Fibroblast of villous mesenchyme (primary cell): Measurements from ENCODE around the gene COX19. TPM values are rescaled to one million over a fixed set of nuclear protein-coding genes. Genes with fewer than 3 reads are reported as not detected.

ENCODE experiments used
- DNase-seq: peaks from one replicate; pipeline ENCODE4 v3.0.0-alpha.2; 2010; ENCODE audit warnings: low read depth
- H3K4me3 ChIP-seq: 2 replicates; pipeline ENCODE4 v1.5.1; 2011; ENCODE audit warnings: low read depth, mild to moderate bottlenecking, low read length
- total RNA-seq: library from RNA; depleted of rRNA; stranded (reverse); fragments of >200 nt; gene quantifications from 2 replicates; pipeline ENCODE4 v1.2.3, GENCODE V29; 2012
- TF ChIP-seq, protein P1 (sequence below): IDR thresholded peaks from 2 replicates; pipeline ENCODE4 v1.5.1; 2012; ENCODE audit warnings: low read depth, mild to moderate bottlenecking, low read length; ENCODE audit not compliant: insufficient read depth

COX19 gene
- total RNA-seq, 1 donor: 8.2 TPM

DNA sequence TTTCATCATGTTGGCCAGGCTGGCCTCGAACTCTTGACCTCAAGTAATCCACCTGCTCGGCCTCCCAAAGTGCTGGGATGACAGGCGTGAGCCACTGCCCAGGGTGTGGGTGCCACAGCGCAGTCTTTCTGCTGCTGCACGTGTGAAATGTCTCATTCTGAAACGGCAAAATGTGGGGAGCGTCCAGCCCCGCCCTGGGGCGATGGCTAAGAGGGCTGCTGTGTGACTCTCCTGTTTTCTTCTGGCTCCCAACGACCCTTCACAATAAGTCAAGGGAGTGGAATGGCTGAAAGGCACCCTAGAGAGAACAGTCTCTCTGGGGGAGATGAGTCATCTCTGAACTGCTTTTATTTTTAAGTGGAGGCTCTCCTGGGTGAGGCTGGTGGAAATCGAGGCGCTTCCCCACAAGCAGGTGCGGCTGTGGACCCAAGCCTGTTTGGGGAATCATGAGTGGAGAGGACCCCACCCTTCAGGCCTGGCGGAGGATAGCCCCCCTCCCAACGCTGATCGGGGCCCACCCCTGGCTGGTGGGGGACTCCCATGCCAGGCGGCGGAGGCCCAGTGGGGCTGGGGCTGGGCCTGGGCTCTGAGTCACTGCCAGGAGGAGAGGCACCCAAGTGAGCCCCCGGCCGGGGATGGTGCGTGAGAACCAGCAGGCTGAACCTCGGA, 38.8 kb downstream of the COX19 start:
- no peak for DNase-seq
- no peak overlapping the region for H3K4me3 ChIP-seq
- TF ChIP-seq, protein P1, sequence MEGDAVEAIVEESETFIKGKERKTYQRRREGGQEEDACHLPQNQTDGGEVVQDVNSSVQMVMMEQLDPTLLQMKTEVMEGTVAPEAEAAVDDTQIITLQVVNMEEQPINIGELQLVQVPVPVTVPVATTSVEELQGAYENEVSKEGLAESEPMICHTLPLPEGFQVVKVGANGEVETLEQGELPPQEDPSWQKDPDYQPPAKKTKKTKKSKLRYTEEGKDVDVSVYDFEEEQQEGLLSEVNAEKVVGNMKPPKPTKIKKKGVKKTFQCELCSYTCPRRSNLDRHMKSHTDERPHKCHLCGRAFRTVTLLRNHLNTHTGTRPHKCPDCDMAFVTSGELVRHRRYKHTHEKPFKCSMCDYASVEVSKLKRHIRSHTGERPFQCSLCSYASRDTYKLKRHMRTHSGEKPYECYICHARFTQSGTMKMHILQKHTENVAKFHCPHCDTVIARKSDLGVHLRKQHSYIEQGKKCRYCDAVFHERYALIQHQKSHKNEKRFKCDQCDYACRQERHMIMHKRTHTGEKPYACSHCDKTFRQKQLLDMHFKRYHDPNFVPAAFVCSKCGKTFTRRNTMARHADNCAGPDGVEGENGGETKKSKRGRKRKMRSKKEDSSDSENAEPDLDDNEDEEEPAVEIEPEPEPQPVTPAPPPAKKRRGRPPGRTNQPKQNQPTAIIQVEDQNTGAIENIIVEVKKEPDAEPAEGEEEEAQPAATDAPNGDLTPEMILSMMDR: no peak

DNA sequence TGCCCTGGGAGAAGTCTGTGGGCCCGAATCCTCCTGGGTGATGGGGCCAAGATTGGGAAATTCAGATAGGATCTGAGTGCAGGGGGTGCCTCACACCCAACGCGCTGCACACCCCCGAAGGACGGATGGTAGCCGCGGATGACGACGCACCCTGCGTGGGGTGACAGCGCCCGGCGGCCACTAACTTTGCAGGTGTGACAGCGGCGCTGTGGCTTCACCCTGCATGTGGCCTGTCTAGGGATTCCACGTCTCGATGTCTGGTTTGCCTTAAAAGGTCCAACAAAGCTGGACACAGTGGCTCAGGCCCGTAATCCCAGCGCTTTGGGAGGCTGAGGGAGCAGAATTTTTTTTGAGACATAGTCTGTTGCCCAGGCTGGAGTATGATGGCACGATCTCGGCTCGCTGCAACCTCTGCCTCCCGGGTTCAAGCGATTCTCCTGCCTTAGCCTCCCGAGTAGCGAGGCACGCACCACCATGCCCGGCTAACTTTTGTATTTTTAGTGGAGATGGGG, 39.4 kb downstream of the COX19 start:
- no peak overlapping the region for H3K4me3 ChIP-seq
- TF ChIP-seq, protein P1: no peak
- no peak for DNase-seq

DNA sequence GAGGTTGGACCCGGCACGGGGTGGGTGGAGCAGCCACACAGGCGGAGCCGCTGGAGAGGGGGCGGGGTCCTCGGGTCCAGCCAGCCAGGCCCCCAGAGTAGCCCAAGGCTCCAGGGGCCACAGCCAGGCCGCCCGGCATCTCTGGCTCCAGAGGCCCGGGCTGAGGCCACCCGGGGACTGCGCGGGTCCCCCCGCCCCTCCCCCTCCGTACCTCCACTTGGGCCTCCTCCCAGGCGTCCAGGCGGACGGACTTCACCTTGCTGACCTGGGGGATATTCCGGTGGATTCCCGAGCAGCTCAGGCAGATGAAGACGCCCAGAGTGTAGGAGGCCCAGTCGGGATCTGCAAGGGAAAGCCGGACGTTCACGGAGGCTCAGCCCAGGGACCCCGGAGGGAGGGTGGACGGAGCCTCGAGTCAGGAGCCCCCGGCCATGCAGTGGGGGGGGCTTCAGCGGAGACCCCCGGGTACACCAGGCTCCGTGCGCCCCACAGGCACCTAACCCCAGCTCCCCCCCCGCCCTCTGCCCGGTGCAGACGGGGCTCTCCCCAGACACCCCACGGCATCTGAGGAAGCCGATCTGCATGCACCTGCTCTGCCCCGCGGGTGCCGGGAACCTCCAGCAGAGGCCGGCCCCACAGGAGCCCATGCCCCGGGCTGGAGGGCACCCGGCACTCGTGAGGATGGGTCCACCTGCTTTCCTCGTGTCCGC, 40.0 kb downstream of the COX19 start:
- TF ChIP-seq, protein P1: no peak
- no peak overlapping the region for H3K4me3 ChIP-seq
- no peak for DNase-seq

DNA sequence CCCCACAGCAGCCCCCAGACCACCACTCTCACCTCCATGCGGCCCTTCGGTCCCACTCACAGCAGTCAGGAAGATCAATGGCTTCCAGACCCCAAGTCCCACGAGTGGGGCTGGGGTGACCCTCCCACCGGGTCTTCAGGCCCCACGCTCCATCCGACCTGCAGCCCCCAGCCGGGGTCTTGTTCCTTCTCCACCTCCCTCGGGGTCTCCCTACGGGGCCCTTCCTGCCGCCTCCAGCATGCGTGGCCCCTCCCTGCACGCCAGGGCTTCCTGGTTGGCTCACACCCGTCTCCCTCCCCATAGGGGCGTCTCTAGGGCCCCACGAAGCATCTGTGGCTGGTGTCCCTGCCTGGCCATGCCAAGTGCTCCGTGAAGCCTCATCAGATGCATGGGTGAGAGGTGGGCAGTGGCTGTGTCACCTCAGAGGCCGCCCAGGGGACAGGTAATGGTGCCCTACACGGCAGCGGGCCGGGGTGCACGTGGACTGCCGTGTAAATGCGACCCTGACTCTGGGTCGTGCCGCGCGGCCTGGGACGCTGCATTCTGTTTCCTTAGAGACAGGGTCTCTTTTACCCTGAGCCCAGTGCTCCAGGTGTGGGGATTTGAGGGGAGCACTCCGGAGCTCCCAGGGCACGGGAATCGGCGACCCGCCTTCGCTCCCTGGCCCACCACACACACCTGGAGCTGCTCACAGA, 40.7 kb downstream of the COX19 start:
- DNase-seq: no peak
- no peak overlapping the region for H3K4me3 ChIP-seq
- TF ChIP-seq, protein P1: no peak

DNA sequence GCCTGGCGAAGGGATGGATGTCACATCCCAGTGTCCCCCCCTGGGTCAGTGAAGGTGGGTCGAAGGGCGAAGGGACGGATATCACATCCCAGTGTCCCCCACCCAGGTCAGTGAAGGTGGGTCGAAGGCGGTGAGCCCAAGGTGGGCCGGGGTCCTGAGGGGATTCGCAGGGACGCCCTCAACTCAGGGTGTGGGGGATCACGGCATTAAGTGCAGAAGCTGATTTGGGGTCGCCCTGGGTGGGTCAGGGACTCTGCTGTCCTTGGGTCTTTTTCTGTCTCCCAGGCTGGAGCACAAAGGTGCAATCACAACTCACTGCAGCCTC, 42.7 kb downstream of the COX19 start:
- no peak for DNase-seq
- H3K4me3 ChIP-seq: no peak overlapping the region
- TF ChIP-seq, protein P1: no peak

DNA sequence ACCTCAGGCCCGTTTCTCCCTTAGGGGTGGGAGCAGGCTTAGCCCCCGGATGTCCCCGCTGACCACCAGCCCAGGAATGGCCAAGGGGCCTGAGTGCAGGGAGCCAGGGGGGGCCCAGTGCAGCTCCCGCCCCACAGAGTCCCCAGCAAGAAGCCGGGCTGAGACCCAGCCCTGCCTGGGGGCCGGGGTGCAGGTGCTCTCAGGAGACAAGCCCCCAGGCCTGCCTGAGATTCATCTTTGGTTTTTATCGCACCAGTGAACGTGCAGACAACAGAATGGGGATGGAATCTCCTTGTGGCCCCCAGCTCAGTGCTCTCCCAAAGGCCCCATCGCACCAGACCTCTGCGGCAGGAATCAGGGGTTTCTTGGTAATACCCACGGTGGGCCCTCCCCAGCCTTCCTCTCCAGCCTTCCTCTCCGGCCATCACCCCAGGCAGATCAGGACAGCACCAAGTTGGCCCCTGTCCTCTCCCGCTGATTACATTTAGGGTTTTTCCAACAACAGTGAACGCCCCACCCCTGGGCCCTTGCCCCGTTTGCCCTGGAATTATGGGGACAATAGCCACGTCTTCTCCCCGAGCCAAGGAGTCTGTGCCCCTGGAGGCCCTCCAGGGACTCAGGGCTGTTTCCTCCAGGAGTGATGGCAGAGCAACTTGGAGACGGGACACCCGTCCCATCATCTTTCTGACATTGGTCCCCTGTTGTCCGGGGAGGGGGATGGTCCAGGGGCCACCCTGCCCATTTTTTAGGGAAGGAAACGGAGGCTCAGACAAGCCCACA, 43.3 kb downstream of the COX19 start:
- H3K4me3 ChIP-seq: no peak overlapping the region
- TF ChIP-seq, protein P1: no peak
- DNase-seq: no peak
